ENCODE data around the gene RCSD1.

- TF ChIP-seq TAF1 (IDR thresholded peaks at IDR 0.05; ENCODE audit: low read depth) (no peak), YY1 (IDR thresholded peaks at IDR 0.05; ENCODE audit: low read depth) (no peak), TEAD4 (IDR thresholded peaks at IDR 0.05) (no peak)
Measured at GRCh38 chr1:167720965-167721616, 91.1 kb downstream of the RCSD1 start.
